Chondrocyte (in vitro differentiated cells): Measurements from ENCODE around the gene UNC5A. TPM values are rescaled to one million over a fixed set of nuclear protein-coding genes. Genes with fewer than 3 reads are reported as not detected.

Source experiments
- DNase-seq: peaks from one replicate; pipeline ENCODE4 v3.0.0; 2021; ENCODE audit warnings: mixed read lengths, low spot score
- H3K27ac Mint-ChIP-seq: one replicate; pipeline ENCODE4 v1.8.0; 2021; ENCODE audit warnings: mild to moderate bottlenecking, moderate library complexity, mixed read lengths; ENCODE audit not compliant: unreplicated experiment
- H3K27me3 Mint-ChIP-seq: 2 replicates; pipeline ENCODE4 v1.8.0; 2021; ENCODE audit warnings: low read depth, mixed read lengths
- H3K36me3 Mint-ChIP-seq: 2 replicates; pipeline ENCODE4 v1.8.0; 2021; ENCODE audit warnings: low read depth, mixed read lengths
- H3K4me1 Mint-ChIP-seq: 2 replicates; pipeline ENCODE4 v1.8.0; 2021; ENCODE audit warnings: low read depth, mild to moderate bottlenecking, mixed read lengths
- H3K4me3 Mint-ChIP-seq: one replicate; pipeline ENCODE4 v1.8.0; 2021; ENCODE audit warnings: mild to moderate bottlenecking, moderate library complexity, mixed read lengths; ENCODE audit not compliant: unreplicated experiment
- H3K9me3 Mint-ChIP-seq: 2 replicates; pipeline ENCODE4 v1.8.0; 2021; ENCODE audit warnings: low read depth, mixed read lengths
- total RNA-seq: library from RNA; stranded (reverse); gene quantifications from 3 replicates; pipeline ENCODE4 v1.2.1, GENCODE V29; 2021
- TF ChIP-seq, protein P1 (sequence below): fragments of 200-600 bp; sonication (generic); IDR thresholded peaks from 2 replicates; pipeline ENCODE4 v1.5.0; 2021; ENCODE audit warnings: antibody characterized with exemption, mild to moderate bottlenecking, moderate library complexity

UNC5A gene
- total RNA-seq, 1 donor from 2014 or later: 0.15 TPM

GRCh38 chr5:176883700-176884570 is 73.6 kb downstream of the UNC5A start:
- TF ChIP-seq, protein P1, sequence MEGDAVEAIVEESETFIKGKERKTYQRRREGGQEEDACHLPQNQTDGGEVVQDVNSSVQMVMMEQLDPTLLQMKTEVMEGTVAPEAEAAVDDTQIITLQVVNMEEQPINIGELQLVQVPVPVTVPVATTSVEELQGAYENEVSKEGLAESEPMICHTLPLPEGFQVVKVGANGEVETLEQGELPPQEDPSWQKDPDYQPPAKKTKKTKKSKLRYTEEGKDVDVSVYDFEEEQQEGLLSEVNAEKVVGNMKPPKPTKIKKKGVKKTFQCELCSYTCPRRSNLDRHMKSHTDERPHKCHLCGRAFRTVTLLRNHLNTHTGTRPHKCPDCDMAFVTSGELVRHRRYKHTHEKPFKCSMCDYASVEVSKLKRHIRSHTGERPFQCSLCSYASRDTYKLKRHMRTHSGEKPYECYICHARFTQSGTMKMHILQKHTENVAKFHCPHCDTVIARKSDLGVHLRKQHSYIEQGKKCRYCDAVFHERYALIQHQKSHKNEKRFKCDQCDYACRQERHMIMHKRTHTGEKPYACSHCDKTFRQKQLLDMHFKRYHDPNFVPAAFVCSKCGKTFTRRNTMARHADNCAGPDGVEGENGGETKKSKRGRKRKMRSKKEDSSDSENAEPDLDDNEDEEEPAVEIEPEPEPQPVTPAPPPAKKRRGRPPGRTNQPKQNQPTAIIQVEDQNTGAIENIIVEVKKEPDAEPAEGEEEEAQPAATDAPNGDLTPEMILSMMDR: no peak
- no peaks in the 10 kb centered on the region for H3K9me3 Mint-ChIP-seq
- H3K36me3 Mint-ChIP-seq: no peaks in the 10 kb centered on the region
- H3K27ac Mint-ChIP-seq: no peak overlapping the region
- H3K4me1 Mint-ChIP-seq: peaks cover 6% of the 10 kb centered on the region
- DNase-seq: no peak
- peaks cover 15% of the 10 kb centered on the region for H3K27me3 Mint-ChIP-seq
- no peak overlapping the region for H3K4me3 Mint-ChIP-seq

- H3K4me3 Mint-ChIP-seq: no peak overlapping the region
- H3K9me3 Mint-ChIP-seq: no peaks in the 10 kb centered on the region
- DNase-seq: no peak
- H3K27ac Mint-ChIP-seq: no peak overlapping the region
- no peaks in the 10 kb centered on the region for H3K36me3 Mint-ChIP-seq
- H3K4me1 Mint-ChIP-seq: peaks cover 6% of the 10 kb centered on the region
- H3K27me3 Mint-ChIP-seq: peaks cover 15% of the 10 kb centered on the region
- TF ChIP-seq, protein P1: no peak
Observed at GRCh38 chr5:176884571-176884890, 74.2 kb downstream of the UNC5A start.

- H3K27ac Mint-ChIP-seq: no peak overlapping the region
- H3K4me3 Mint-ChIP-seq: no peak overlapping the region
Observed at GRCh38 chr5:176886336-176887251, 76.2 kb downstream of the UNC5A start.

GRCh38 chr5:176887252-176887849 is 77.0 kb downstream of the UNC5A start:
- no peak for DNase-seq
- TF ChIP-seq, protein P1: no peak

More at GRCh38 chr5:176886336-176887251, 76.2 kb downstream of the UNC5A start:
- H3K27me3 Mint-ChIP-seq: peaks cover 25% of the 10 kb centered on the region
- H3K4me1 Mint-ChIP-seq: peaks cover 6% of the 10 kb centered on the region
- TF ChIP-seq, protein P1: no peak
- no peaks in the 10 kb centered on the region for H3K9me3 Mint-ChIP-seq
- no peak for DNase-seq
- H3K36me3 Mint-ChIP-seq: no peaks in the 10 kb centered on the region

More at GRCh38 chr5:176887252-176887849, 77.0 kb downstream of the UNC5A start:
- H3K27me3 Mint-ChIP-seq: peaks cover 30% of the 10 kb centered on the region
- no peak overlapping the region for H3K4me3 Mint-ChIP-seq
- no peaks in the 10 kb centered on the region for H3K36me3 Mint-ChIP-seq
- H3K27ac Mint-ChIP-seq: no peak overlapping the region
- H3K9me3 Mint-ChIP-seq: no peaks in the 10 kb centered on the region
- H3K4me1 Mint-ChIP-seq: peaks cover 6% of the 10 kb centered on the region
